Muscle layer of duodenum (tissue), 2 donors: ENCODE measurements around the gene ARHGAP21.
"Not testable (repeated sequence)": the region's sequence is repeated elsewhere in the genome, so short reads cannot be mapped to it uniquely, and the experiment has no call there.

Source experiments
- H3K27ac ChIP-seq: one replicate; pipeline ENCODE4 v1.7.0; 2013; ENCODE audit warnings: mild to moderate bottlenecking, low read length
- H3K27me3 ChIP-seq: one replicate; pipeline ENCODE4 v1.7.0; 2013; ENCODE audit warnings: low read depth, mild to moderate bottlenecking, control low read depth, low read length
- H3K36me3 ChIP-seq, 2 donors: one replicate each; pipeline ENCODE4 v1.7.0; 2013; ENCODE audit warnings: low read length in 2 of 2, control low read depth in 1 of 2, mild to moderate bottlenecking in 1 of 2; ENCODE audit not compliant: insufficient read depth in 2 of 2, control insufficient read depth in 1 of 2
- H3K4me1 ChIP-seq, 2 donors: one replicate each; pipeline ENCODE4 v1.7.0; 2013; ENCODE audit warnings: low read length in 2 of 2, mild to moderate bottlenecking in 2 of 2, control low read depth in 1 of 2, moderate library complexity in 1 of 2; ENCODE audit not compliant: insufficient read depth in 2 of 2, control insufficient read depth in 1 of 2
- H3K4me3 ChIP-seq, 2 donors: one replicate each; pipeline ENCODE4 v1.7.0; 2013; ENCODE audit warnings: low read length in 2 of 2, low read depth in 1 of 2, mild to moderate bottlenecking in 1 of 2
- H3K9me3 ChIP-seq, 2 donors: one replicate each; pipeline ENCODE4 v1.7.0; 2013; ENCODE audit warnings: low read length in 2 of 2, control low read depth in 1 of 2, mild to moderate bottlenecking in 1 of 2; ENCODE audit not compliant: control insufficient read depth in 1 of 2
- donor health status: healthy.

The ARHGAP21 gene

DNA sequence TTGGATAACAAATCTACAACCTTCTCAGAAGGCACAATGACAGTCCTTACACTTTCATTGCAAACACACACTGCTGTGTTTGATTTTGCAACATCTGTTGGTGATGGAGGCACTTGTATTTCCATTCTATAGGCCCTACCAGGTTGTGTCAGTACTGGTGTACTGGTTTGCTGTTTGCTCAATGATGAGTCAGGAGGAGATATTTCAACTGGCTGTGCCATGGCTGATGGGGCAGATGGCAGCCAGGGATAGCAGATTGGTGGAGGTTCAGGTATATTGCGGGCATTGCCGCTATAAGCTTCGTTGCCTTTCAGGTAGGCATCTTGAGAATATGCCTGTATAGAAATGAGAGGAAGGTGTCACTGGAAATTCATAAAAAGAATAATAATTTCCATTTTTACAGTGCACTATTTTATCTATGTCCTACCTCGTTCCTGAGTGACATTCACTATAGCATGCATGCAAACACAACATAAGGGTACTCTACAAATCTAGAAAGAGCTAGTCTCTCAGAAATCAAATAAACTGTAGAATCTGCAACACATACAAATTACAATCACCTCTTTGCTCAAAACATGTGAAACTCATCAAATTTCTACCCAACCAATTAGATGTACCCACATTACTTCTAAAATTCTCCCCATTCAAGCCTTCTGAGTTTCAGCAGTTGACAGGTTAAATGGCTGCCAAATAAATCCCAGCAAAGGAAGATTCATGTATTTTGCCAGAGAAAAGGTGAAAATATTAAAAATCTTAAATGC is 102.5 kb downstream of the ARHGAP21 start:
- not testable (repeated sequence) for H3K4me3 ChIP-seq, H3K36me3 ChIP-seq, H3K27ac ChIP-seq, H3K9me3 ChIP-seq, H3K27me3 ChIP-seq, H3K4me1 ChIP-seq

GRCh38 chr10:24619994-24620310 is 103.7 kb downstream of the ARHGAP21 start:
- not testable (repeated sequence) for H3K27me3 ChIP-seq, H3K9me3 ChIP-seq, H3K4me3 ChIP-seq, H3K27ac ChIP-seq, H3K36me3 ChIP-seq, H3K4me1 ChIP-seq

DNA sequence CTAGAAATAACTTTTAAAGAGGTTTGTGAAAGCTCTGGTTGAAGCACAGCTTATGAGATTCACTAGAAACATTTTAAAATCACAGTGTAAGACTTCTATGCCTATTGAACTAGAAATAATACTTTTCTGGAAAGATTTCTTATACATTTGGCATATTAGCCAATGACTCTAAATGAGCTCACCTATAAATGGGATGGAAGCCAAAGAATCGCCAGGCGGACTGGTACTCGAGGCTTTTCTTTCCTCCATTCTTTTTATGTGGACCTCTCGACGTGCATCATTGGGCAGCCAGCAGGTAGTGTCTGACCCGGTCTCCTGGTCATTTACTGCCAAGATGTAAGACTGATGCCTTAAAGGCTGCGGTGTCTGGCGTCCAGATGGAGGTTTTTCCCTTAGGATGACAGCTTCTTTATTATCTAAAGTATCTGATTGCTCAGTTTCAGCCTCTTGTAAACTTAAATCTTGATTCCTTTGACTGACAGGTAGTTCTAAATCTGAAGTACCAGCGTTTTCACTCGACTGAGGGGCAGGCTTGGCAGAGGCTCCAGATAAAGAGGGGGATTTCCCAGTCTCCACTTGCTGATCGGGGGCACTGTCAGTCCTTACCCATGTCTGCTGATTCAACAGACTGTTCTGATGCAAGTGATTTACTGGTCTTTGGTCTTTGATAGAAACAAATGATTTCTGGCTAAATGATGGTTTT is 104.2 kb downstream of the ARHGAP21 start:
- not testable (repeated sequence) for H3K27me3 ChIP-seq, H3K36me3 ChIP-seq, H3K9me3 ChIP-seq, H3K27ac ChIP-seq, H3K4me3 ChIP-seq, H3K4me1 ChIP-seq

GRCh38 chr10:24618401-24618800 is 105.3 kb downstream of the ARHGAP21 start:
- no peaks in the 10 kb centered on the region for H3K36me3 ChIP-seq
- no peaks in the 10 kb centered on the region for H3K4me1 ChIP-seq
- H3K27me3 ChIP-seq, result no peaks in the 10 kb centered on the region
- no peaks in the 10 kb centered on the region for H3K9me3 ChIP-seq
- H3K27ac ChIP-seq, result no peak overlapping the region
- no peak overlapping the region for H3K4me3 ChIP-seq

- no peaks in the 10 kb centered on the region for H3K27me3 ChIP-seq
- H3K4me1 ChIP-seq, result no peaks in the 10 kb centered on the region
- H3K36me3 ChIP-seq, result no peaks in the 10 kb centered on the region
- no peak overlapping the region for H3K4me3 ChIP-seq
- H3K27ac ChIP-seq, result no peak overlapping the region
- H3K9me3 ChIP-seq, result no peaks in the 10 kb centered on the region
Measured at GRCh38 chr10:24617771-24618396, 105.8 kb downstream of the ARHGAP21 start.

GRCh38 chr10:24616536-24616935 is 107.2 kb downstream of the ARHGAP21 start:
- Histone ChIP-seq H3K4me3 (no peak overlapping the region), H3K9me3 (no peaks in the 10 kb centered on the region), H3K4me1 (no peaks in the 10 kb centered on the region), H3K27ac (no peak overlapping the region), H3K27me3 (no peaks in the 10 kb centered on the region), H3K36me3 (peaks cover 0 to 3% of the 10 kb centered on the region in 2 donors)

GRCh38 chr10:24606021-24606420 is 117.7 kb downstream of the ARHGAP21 start:
- peaks cover 20 to 28% of the 10 kb centered on the region in 2 donors for H3K36me3 ChIP-seq
- H3K9me3 ChIP-seq, result no peaks in the 10 kb centered on the region
- no peaks in the 10 kb centered on the region for H3K4me1 ChIP-seq
- H3K27ac ChIP-seq, result no peak overlapping the region
- no peaks in the 10 kb centered on the region for H3K27me3 ChIP-seq
- H3K4me3 ChIP-seq, result no peak overlapping the region

- H3K9me3 ChIP-seq, result no peaks in the 10 kb centered on the region
- H3K36me3 ChIP-seq, result peaks cover 25 to 32% of the 10 kb centered on the region in 2 donors
- no peaks in the 10 kb centered on the region for H3K27me3 ChIP-seq
- no peak overlapping the region for H3K4me3 ChIP-seq
- H3K27ac ChIP-seq, result no peak overlapping the region
- H3K4me1 ChIP-seq, result no peaks in the 10 kb centered on the region
Measured at GRCh38 chr10:24605141-24605540, 118.5 kb downstream of the ARHGAP21 start.

- Histone ChIP-seq H3K27ac (no peak overlapping the region), H3K36me3 (peaks cover 38 to 46% of the 10 kb centered on the region in 2 donors), H3K4me1 (no peaks in the 10 kb centered on the region), H3K27me3 (no peaks in the 10 kb centered on the region), H3K4me3 (no peak overlapping the region), H3K9me3 (no peaks in the 10 kb centered on the region)
Measured at GRCh38 chr10:24603333-24603732, 120.4 kb downstream of the ARHGAP21 start.

GRCh38 chr10:24597961-24598360 is 125.7 kb downstream of the ARHGAP21 start:
- no peaks in the 10 kb centered on the region for H3K9me3 ChIP-seq
- H3K4me3 ChIP-seq, result no peak overlapping the region
- H3K27ac ChIP-seq, result no peak overlapping the region
- H3K4me1 ChIP-seq, result no peaks in the 10 kb centered on the region
- peaks cover 66 to 69% of the 10 kb centered on the region in 2 donors for H3K36me3 ChIP-seq
- H3K27me3 ChIP-seq, result no peaks in the 10 kb centered on the region

GRCh38 chr10:24597426-24597825 is 126.3 kb downstream of the ARHGAP21 start:
- Histone ChIP-seq H3K4me3 (no peak overlapping the region), H3K36me3 (peaks cover 69 to 72% of the 10 kb centered on the region in 2 donors), H3K9me3 (no peaks in the 10 kb centered on the region), H3K27ac (no peak overlapping the region), H3K4me1 (no peaks in the 10 kb centered on the region), H3K27me3 (no peaks in the 10 kb centered on the region)
